NCI-H1105 (cell line): ENCODE results near the gene IL10RB.

ENCODE experiments used
- DNase-seq: peaks from one replicate; lab custom pipeline; 2025; lab: John Stamatoyannopoulos, UW

The IL10RB gene

GRCh38 chr21:33332143-33332542, 66.0 kb downstream of the IL10RB start:
- no peak for DNase-seq

GRCh38 chr21:33334191-33334590, 68.0 kb downstream of the IL10RB start:
- DNase-seq = no peak

GRCh38 chr21:33334824-33335223, 68.7 kb downstream of the IL10RB start:
- DNase-seq = no peak

GRCh38 chr21:33339135-33339534, 73.0 kb downstream of the IL10RB start:
- DNase-seq = no peak

- no peak for DNase-seq
These were observed 73.8 kb downstream of the IL10RB start for GRCh38 chr21:33339918-33340317.

- no peak for DNase-seq
These were observed 79.6 kb downstream of the IL10RB start for GRCh38 chr21:33345751-33346238.
